Measurements from ENCODE around the gene ANLN.

ANLN gene

GRCh38 chr7:36396150-36396549, 6.5 kb downstream of the ANLN start:
- Histone ChIP-seq H3K36me3 (ENCODE audit: control insufficient read depth, low read depth, low read length) (peaks cover 35% of the 10 kb centered on the region), H3K9me3 (ENCODE audit: control insufficient read depth, low read depth, low read length) (no peaks in the 10 kb centered on the region), H3K27ac (ENCODE audit: low read length) (no peak overlapping the region), H3K4me3 (ENCODE audit: low read length) (no peak overlapping the region), H3K9ac (ENCODE audit: low read length) (no peak overlapping the region), H3K4me1 (ENCODE audit: control insufficient read depth, low read depth, low read length) (peaks cover 27% of the 10 kb centered on the region), H3K27me3 (ENCODE audit: control insufficient read depth, insufficient read depth, low read length) (no peaks in the 10 kb centered on the region)

GRCh38 chr7:36400036-36400435, 10.4 kb downstream of the ANLN start:
- peaks cover 46% of the 10 kb centered on the region for H3K36me3 ChIP-seq (ENCODE audit: control insufficient read depth, low read depth, low read length)
- H3K27ac ChIP-seq (ENCODE audit: low read length): no peak overlapping the region
- H3K27me3 ChIP-seq (ENCODE audit: control insufficient read depth, insufficient read depth, low read length): no peaks in the 10 kb centered on the region
- peaks cover 1% of the 10 kb centered on the region for H3K4me1 ChIP-seq (ENCODE audit: control insufficient read depth, low read depth, low read length)
- H3K4me3 ChIP-seq (ENCODE audit: low read length): no peak overlapping the region
- H3K9me3 ChIP-seq (ENCODE audit: control insufficient read depth, low read depth, low read length): no peaks in the 10 kb centered on the region
- no peak overlapping the region for H3K9ac ChIP-seq (ENCODE audit: low read length)

GRCh38 chr7:36400606-36401005, 10.9 kb downstream of the ANLN start:
- peaks cover 7% of the 10 kb centered on the region for H3K4me1 ChIP-seq (ENCODE audit: control insufficient read depth, low read depth, low read length)
- H3K27ac ChIP-seq (ENCODE audit: low read length): no peak overlapping the region
- H3K4me3 ChIP-seq (ENCODE audit: low read length): no peak overlapping the region
- H3K27me3 ChIP-seq (ENCODE audit: control insufficient read depth, insufficient read depth, low read length): no peaks in the 10 kb centered on the region
- no peaks in the 10 kb centered on the region for H3K9me3 ChIP-seq (ENCODE audit: control insufficient read depth, low read depth, low read length)
- H3K9ac ChIP-seq (ENCODE audit: low read length): no peak overlapping the region
- peaks cover 49% of the 10 kb centered on the region for H3K36me3 ChIP-seq (ENCODE audit: control insufficient read depth, low read depth, low read length)

GRCh38 chr7:36403452-36403851, 13.8 kb downstream of the ANLN start:
- peaks cover 54% of the 10 kb centered on the region for H3K36me3 ChIP-seq (ENCODE audit: control insufficient read depth, low read depth, low read length)
- H3K9ac ChIP-seq (ENCODE audit: low read length): no peak overlapping the region
- no peak overlapping the region for H3K27ac ChIP-seq (ENCODE audit: low read length)
- no peak overlapping the region for H3K4me3 ChIP-seq (ENCODE audit: low read length)
- H3K9me3 ChIP-seq (ENCODE audit: control insufficient read depth, low read depth, low read length): no peaks in the 10 kb centered on the region
- H3K27me3 ChIP-seq (ENCODE audit: control insufficient read depth, insufficient read depth, low read length): no peaks in the 10 kb centered on the region
- peaks cover 16% of the 10 kb centered on the region for H3K4me1 ChIP-seq (ENCODE audit: control insufficient read depth, low read depth, low read length)

- no peak overlapping the region for H3K27ac ChIP-seq (ENCODE audit: low read length)
Observed at GRCh38 chr7:36404639-36405408, 15.2 kb downstream of the ANLN start.

GRCh38 chr7:36405409-36405803, 15.7 kb downstream of the ANLN start:
- H3K9ac ChIP-seq (ENCODE audit: low read length): no peak overlapping the region
- H3K4me1 ChIP-seq (ENCODE audit: control insufficient read depth, low read depth, low read length): peaks cover 16% of the 10 kb centered on the region
- no peaks in the 10 kb centered on the region for H3K27me3 ChIP-seq (ENCODE audit: control insufficient read depth, insufficient read depth, low read length)
- no peaks in the 10 kb centered on the region for H3K9me3 ChIP-seq (ENCODE audit: control insufficient read depth, low read depth, low read length)
- H3K4me3 ChIP-seq (ENCODE audit: low read length): no peak overlapping the region
- H3K27ac ChIP-seq (ENCODE audit: low read length): no peak overlapping the region
- peaks cover 47% of the 10 kb centered on the region for H3K36me3 ChIP-seq (ENCODE audit: control insufficient read depth, low read depth, low read length)

More at GRCh38 chr7:36404639-36405408, 15.2 kb downstream of the ANLN start:
- H3K4me3 ChIP-seq (ENCODE audit: low read length): no peak overlapping the region
- peaks cover 16% of the 10 kb centered on the region for H3K4me1 ChIP-seq (ENCODE audit: control insufficient read depth, low read depth, low read length)
- H3K27me3 ChIP-seq (ENCODE audit: control insufficient read depth, insufficient read depth, low read length): no peaks in the 10 kb centered on the region
- peaks cover 49% of the 10 kb centered on the region for H3K36me3 ChIP-seq (ENCODE audit: control insufficient read depth, low read depth, low read length)
- no peaks in the 10 kb centered on the region for H3K9me3 ChIP-seq (ENCODE audit: control insufficient read depth, low read depth, low read length)
- no peak overlapping the region for H3K9ac ChIP-seq (ENCODE audit: low read length)

GRCh38 chr7:36406156-36406555, 16.5 kb downstream of the ANLN start:
- no peaks in the 10 kb centered on the region for H3K27me3 ChIP-seq (ENCODE audit: control insufficient read depth, insufficient read depth, low read length)
- H3K27ac ChIP-seq (ENCODE audit: low read length): no peak overlapping the region
- peaks cover 16% of the 10 kb centered on the region for H3K4me1 ChIP-seq (ENCODE audit: control insufficient read depth, low read depth, low read length)
- H3K36me3 ChIP-seq (ENCODE audit: control insufficient read depth, low read depth, low read length): peaks cover 51% of the 10 kb centered on the region
- H3K9me3 ChIP-seq (ENCODE audit: control insufficient read depth, low read depth, low read length): no peaks in the 10 kb centered on the region
- H3K4me3 ChIP-seq (ENCODE audit: low read length): no peak overlapping the region
- no peak overlapping the region for H3K9ac ChIP-seq (ENCODE audit: low read length)

- no peak overlapping the region for H3K27ac ChIP-seq (ENCODE audit: low read length)
- no peaks in the 10 kb centered on the region for H3K27me3 ChIP-seq (ENCODE audit: control insufficient read depth, insufficient read depth, low read length)
- H3K36me3 ChIP-seq (ENCODE audit: control insufficient read depth, low read depth, low read length): peaks cover 65% of the 10 kb centered on the region
- H3K4me1 ChIP-seq (ENCODE audit: control insufficient read depth, low read depth, low read length): peaks cover 16% of the 10 kb centered on the region
- H3K9ac ChIP-seq (ENCODE audit: low read length): no peak overlapping the region
- H3K9me3 ChIP-seq (ENCODE audit: control insufficient read depth, low read depth, low read length): no peaks in the 10 kb centered on the region
- H3K4me3 ChIP-seq (ENCODE audit: low read length): no peak overlapping the region
Observed at GRCh38 chr7:36407636-36408550, 18.2 kb downstream of the ANLN start.

GRCh38 chr7:36408589-36408988, 18.9 kb downstream of the ANLN start:
- Histone ChIP-seq H3K4me3 (ENCODE audit: low read length) (no peak overlapping the region), H3K36me3 (ENCODE audit: control insufficient read depth, low read depth, low read length) (peaks cover 71% of the 10 kb centered on the region), H3K27ac (ENCODE audit: low read length) (no peak overlapping the region), H3K9me3 (ENCODE audit: control insufficient read depth, low read depth, low read length) (no peaks in the 10 kb centered on the region), H3K9ac (ENCODE audit: low read length) (no peak overlapping the region), H3K27me3 (ENCODE audit: control insufficient read depth, insufficient read depth, low read length) (no peaks in the 10 kb centered on the region), H3K4me1 (ENCODE audit: control insufficient read depth, low read depth, low read length) (peaks cover 16% of the 10 kb centered on the region)

GRCh38 chr7:36409180-36409579, 19.5 kb downstream of the ANLN start:
- Histone ChIP-seq H3K9me3 (ENCODE audit: control insufficient read depth, low read depth, low read length) (no peaks in the 10 kb centered on the region), H3K27me3 (ENCODE audit: control insufficient read depth, insufficient read depth, low read length) (no peaks in the 10 kb centered on the region), H3K36me3 (ENCODE audit: control insufficient read depth, low read depth, low read length) (peaks cover 73% of the 10 kb centered on the region), H3K27ac (ENCODE audit: low read length) (no peak overlapping the region), H3K4me1 (ENCODE audit: control insufficient read depth, low read depth, low read length) (peaks cover 16% of the 10 kb centered on the region), H3K4me3 (ENCODE audit: low read length) (no peak overlapping the region), H3K9ac (ENCODE audit: low read length) (no peak overlapping the region)

- Histone ChIP-seq H3K4me3 (ENCODE audit: low read length) (no peak overlapping the region), H3K4me1 (ENCODE audit: control insufficient read depth, low read depth, low read length) (no peaks in the 10 kb centered on the region), H3K9ac (ENCODE audit: low read length) (no peak overlapping the region), H3K36me3 (ENCODE audit: control insufficient read depth, low read depth, low read length) (peaks cover 72% of the 10 kb centered on the region), H3K27me3 (ENCODE audit: control insufficient read depth, insufficient read depth, low read length) (no peaks in the 10 kb centered on the region), H3K9me3 (ENCODE audit: control insufficient read depth, low read depth, low read length) (no peaks in the 10 kb centered on the region), H3K27ac (ENCODE audit: low read length) (no peak overlapping the region)
Observed at GRCh38 chr7:36415144-36415543, 25.5 kb downstream of the ANLN start.
